MM.1S (cell line): ENCODE measurements around the gene PTPRO.

Experiments used
- CTCF ChIP-seq: fragments of 300-600 bp; sonication (generic); IDR thresholded peaks from 2 replicates; pipeline ENCODE4 v1.5.1; 2016; ENCODE audit warnings: antibody characterized with exemption, low read length, mixed read lengths
- EZH2 ChIP-seq: fragments of 300-600 bp; sonication (generic); optimal IDR thresholded peaks from 2 replicates; pipeline ENCODE3; 2017; ENCODE audit warnings: low read depth, mild to moderate bottlenecking, antibody characterized with exemption, low read length, mixed read lengths

DNA sequence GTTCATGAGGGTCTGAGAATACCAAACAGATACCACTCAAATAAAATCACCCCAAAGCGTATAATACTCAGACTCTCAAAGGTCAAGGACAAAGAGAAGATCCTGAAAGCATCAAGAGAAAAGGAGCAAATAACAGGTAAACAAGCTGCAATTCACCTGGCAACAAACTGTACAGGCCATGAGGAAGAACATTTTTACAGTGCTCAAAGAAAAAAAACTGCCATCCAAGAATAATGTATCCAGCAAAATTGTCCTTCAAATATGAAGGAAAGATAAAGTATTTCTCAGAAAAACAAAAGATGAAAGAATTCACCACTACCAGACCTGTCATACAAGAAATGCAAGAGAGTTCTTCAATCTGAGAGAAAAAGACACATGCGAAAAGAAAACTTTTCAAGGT is 206.4 kb downstream of the PTPRO start:
- TF ChIP-seq CTCF (no peak), EZH2 (no peak)
